HG02610 (cell line): Measurements from ENCODE around the gene SOX12.
A peak's percentile ranks its signal among the peaks of the same experiment; 100 is the strongest.

Experiments used
- ATAC-seq: cut with Tn5 transposase; IDR thresholded peaks from one replicate; pipeline ENCODE4 v1.9.1; 2021; ENCODE audit warnings: mild to moderate bottlenecking, moderate library complexity; ENCODE audit not compliant: unreplicated experiment

The SOX12 gene

DNA sequence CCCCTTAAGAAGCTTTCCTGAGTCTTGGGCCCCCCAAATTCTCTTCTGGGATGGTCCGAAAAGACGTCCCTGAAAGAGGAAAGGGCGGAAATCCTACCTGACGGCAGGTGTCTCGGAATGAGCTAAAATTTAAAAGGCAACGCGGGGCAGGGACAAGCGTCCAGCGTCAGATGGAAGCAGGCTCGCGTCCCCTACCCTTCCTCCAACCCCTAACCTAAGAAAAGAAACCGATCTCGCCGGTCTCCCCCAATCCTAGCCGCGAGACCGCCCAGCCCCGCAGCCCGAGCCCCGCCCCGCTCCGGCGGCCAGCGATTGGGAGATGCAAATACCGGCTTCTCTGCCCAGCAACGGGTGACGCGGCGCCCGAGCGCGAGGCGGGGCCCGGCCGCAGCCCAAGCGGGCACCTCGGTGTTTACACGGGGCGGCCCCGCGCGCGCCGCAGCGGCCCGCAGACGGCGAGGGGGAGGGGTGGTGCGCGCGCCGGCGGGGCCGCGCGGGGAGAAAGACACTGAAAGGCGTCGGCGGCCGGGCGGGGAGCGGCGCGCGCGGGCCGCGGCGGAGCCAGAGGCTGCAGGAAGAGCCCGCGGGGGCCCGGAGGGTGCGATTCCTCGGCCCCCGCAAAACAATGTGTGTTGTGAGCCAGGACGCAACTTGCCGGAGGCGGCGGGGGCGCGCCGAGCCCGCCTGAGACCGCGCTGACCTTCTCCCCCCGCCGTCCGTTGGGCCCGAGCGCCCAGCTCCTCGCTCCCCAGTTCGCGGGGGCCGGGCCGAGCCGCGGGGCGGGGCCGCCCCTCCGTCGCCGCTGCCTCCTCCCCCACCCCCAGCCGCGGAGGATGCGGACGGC lies at the start of gene SOX12:
Gene SOX12 (plus strand): TSS at position 508 of the 844 bp plus-strand sequence. CDS start 373 bp downstream, outside the sequence.
- peak; percentile 76 for ATAC-seq

DNA sequence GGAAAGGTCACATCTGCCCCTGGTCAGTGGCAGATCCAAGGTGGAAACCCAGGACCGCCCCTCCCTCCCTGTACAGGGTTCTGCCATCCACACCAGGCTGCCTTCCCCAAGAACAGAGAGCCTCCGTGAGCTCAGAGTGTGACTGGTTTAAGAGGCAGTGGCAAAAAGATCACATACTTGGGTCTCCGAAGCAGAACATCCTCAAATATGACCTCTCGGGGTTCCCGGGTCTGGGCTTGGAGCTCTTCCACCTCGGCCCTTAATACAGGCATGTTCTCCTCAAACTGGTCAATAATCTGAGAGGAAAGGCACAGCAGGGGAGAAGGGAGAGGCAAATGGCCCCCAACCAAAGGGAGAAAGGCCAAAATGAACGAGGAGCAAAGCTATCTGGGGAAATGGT lies 49.6 kb upstream of the SOX12 start:
- ATAC-seq = no peak

DNA sequence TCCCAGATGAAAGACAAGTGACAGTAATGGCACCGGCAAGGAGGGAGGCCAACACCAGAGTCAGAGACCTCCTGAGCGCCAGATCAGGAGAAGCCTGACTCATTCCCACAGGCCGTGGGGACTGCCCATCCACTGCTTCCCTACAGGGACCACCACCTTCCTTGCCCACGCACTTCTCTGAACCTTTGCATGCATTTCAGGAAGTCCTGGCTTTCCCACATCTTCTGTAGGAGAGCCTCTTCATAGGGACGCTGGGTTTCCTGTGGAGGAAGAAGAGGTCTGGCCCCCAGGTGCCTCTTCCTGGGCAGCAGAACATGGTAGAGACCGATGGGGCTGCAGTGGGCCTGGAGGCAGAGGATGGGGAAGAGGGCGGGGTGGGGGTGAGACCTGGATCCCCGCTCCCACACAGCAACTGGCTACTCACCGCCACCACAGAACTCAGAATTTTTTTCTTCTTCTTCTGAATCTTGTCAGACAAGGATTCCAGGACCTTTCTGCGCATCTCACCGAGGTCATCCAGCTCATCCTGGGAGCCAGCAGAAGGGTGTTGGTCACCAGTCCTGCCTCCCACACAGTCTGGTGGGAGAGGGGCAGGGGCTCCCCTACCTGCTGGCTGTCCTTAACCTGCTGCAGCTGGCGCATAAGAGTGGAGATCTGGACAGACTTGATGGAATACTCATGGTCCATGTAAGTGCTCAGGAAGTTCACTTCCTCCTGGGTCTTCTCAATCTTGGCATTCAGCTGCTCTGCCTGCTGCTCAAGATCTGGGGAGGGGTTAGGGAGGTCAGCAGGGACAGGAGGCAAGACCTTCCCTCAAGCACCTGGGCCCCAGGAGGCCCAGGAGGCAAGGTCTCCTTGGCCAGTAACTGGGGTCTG lies 48.5 kb upstream of the SOX12 start:
- no peak for ATAC-seq

DNA sequence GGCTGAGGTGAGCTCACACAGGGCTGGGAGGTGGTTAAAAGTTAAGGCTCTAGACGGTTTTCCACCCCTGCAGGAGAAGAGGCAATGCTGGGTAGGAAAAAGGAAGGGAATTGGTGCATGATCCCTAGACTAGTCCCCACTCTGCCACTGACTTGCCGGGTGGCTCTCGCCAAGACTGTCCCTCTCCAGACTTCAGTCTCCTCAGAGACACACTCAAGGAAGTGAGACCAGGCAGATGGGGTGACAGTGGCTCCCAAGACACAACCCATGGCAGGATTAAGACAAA lies 47.9 kb upstream of the SOX12 start:
- ATAC-seq = no peak

DNA sequence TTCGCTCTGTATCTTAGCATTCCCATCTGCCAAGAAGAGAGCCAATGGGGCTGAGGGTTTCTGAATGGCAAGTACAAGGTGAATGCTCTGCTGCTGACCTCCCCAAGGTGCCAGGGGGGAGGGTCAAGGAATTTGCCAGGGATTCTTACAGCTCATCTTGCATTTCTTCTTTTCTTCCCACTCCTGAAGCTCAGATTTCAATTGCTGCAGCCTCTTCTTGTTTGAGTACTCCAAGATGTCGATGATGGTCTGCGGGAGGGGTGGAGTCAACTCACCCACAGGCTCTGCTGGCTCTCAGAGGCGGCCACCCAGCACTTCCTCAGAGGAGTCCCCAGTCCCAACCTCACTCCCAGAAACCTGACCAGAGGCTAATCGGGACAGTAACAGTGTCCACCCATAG lies 47.2 kb upstream of the SOX12 start:
- no peak for ATAC-seq

DNA sequence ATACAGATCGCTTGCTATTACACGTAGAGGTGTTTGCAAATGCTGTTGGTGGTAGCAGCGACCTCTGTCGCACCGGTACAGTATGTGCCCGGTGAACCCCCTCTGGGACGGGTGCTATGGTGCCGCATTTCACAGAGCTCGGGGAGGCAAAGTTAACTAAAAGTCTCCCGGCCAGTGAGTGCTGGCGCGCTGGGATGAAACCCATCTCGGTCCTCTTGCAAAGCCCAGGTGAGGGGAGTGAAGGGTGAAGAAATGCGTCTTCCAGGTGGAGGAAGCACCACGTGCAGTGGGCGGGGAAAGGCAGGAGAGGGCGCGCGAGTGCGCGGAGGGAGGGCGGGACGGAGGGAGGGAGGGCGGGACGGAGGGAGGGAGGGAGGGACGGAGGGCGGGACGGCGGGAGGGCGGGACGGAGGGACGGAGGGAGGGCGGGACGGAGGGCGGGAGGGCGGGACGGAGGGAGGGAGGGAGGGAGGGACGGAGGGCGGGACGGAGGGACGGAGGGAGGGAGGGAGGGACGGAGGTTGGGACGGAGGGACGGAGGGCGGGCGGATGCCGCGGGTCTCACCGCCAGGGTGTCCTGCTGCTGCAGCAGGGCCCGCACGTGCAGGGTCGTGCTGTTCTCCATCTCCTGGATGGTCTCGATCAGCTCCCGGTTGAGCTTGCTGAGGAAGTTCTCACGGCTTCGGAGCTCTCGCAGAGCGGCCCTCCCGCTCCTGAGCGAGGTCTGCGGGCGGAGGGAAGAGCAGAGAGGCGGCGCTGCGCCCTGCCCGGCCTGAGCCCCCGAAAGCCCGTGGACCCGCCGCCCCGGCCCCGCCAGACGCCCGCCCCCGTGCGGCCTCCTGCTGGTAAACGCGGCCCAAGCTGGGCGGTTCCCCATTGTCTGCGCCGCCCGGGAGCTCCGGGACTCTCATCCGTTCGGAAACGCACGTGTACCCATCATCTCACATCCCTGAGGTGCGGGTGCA lies 46.5 kb upstream of the SOX12 start:
- no peak for ATAC-seq

DNA sequence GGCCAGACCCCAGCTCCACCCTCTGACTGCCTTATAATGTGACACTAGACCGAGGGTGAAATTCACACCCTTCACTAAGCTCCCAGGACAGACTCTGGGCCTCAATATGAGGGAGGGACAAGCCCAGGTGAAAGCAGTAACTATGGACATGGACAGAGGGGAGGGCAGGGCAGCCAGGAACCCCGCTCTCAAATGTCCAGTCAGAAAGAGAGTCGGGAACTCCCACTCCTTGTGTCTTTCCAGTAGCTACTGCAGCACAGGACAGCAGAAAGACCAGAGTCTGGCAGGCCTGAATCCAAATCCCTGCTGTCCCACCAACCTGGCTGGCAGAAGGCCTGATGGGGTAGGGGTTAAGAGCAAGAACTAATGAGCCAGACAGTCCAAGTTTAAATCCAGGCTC lies 41.2 kb upstream of the SOX12 start:
- no peak for ATAC-seq

DNA sequence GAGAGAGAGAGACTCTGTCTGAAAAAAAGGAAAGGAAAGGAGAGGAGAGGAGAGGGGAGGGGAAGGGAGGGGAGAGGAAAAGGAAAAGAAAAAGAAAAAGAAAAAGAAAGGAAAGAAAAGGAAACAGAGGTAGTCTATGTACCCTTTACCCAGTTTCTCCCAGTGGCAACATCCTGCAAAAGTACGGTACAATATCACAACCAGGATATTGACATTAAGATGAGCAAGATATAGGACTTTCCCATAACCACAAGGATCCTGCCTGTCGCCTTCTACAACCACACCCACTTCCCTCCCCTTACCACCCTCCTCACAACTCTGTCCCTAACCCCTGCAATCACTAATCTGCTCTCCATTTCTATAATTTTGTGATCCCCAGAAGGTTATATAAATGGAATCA lies 38.8 kb upstream of the SOX12 start:
- no peak for ATAC-seq

DNA sequence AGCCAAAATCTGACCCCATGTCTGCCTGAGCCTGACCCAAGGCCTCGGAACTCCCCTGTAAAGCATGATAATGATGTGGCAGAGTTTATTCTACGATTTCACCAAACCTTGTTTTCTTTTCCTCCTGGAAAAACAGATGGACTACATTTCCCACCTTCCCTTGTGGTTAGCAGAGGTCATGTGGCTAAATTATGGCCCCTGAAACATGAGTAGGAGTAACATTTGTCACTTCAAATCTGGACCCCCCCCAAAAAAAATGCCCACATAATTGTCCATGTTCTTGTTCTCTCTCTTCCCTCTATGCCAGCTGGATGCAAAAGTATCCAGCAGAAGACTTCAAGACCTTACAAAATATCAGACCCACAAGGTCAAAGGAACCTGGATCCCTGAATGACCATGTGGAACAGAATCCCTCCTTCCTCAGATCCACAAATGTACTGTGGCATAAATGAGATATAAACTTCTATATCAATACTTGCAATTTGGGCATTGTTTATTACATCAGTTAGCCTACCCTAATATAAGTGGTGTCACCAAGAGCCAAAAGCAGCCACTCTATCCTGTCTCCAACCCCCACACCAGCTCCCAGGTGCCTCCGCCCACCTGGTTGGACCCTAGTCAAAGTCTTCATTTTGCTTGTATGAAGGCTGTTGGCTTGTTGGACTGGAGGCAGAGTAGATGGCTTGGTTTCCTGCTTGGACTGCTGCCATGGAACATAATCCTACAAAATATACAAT lies 36.2 kb upstream of the SOX12 start:
- ATAC-seq = no peak

DNA sequence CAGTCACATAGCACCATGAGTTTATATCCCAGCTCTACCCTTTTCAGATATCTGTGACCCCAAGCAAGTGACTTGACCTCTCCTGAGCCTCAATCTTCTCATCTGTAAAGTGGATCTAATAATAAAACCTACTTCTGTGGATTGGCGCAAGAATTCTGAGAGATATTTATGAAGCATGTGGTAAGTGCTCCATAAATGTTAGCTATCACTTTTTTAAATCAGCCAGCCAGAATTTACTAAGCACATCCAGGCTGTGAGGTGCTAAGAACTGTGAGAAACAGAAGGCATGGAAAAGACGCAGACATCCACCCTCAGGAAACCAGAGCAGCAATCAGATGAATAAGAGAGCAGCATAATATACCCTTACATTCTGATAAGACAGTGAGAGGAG lies 35.7 kb upstream of the SOX12 start:
- ATAC-seq = no peak

DNA sequence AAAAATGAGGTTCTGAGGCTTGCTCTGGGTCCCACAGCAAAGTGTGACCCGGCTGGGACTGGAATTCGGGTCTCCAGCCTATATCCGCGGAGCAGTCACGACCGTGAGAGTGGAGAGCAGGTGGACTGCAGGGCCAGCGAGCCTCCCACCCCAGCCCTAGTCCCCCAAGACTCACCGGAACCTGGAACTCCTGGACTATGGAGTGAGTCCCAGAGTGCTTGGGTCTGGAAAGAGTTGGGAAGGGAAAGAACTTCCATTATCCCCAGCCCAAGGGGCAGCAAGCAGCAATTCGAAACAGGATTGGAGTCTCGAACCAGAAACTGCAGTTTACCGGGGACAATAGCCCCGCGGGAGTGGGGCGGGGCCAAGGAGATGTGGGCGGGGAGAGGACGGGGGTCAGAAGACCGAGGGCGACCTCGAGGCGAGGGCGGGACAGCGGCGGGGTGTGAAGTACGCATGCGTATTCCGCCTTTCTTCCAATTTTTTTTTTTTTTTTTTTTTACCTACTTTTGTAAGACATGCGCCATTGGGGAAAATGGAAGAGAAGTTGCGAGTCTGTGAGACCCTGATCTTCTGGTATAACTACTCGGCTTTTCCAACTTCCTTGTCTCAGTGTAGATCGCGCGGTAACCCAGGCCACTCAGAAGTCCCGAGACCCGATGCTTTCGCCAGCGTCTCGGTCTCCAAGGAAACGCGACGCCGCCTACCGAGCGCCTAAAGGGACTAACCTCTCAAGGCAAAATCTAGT lies 35.1 kb upstream of the SOX12 start, which contains the start of gene C20orf96:
Gene C20orf96 (minus strand): TSS at position 667 of the 748 bp plus-strand sequence. CDS start 140 bp downstream, at position 527.
- peak; percentile 87 for ATAC-seq

DNA sequence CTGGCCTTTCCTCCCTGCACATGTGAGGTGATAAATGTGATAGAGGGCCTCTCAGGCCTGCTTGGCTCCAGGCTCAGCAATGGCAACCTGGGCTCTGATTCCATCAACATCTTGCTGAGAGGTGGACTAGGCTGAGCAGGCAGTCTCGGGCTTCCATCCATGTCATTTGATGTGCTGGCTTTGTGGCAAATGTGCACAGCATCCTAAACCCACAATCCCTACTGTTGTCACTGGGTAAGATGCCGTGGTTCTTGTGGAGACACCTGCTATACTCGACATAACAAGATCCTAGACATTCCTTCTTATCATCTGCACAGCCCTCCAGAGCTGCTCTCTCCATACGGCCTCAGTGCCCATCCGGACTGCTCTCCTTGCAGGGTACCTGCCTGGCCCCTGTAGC lies 30.8 kb upstream of the SOX12 start:
- ATAC-seq = no peak

DNA sequence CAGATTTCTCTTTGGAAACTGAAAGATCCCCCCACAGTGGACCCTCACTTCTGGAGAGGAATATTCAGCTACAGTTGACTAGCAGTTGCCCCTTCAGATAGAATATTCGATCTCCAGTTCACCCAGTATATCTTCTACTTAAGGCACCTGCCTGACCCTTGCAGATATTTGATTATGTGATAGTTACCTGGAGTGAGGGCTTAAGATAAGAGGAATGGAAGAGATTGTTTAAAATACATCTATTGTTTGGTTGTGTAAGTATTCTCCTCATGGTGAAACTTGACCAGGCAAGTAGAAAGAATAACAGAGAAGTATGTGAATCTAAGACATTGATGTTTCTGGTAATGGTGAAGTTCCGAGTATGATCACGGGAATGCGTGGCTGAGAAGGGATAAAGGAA lies 29.5 kb upstream of the SOX12 start:
- no peak for ATAC-seq

DNA sequence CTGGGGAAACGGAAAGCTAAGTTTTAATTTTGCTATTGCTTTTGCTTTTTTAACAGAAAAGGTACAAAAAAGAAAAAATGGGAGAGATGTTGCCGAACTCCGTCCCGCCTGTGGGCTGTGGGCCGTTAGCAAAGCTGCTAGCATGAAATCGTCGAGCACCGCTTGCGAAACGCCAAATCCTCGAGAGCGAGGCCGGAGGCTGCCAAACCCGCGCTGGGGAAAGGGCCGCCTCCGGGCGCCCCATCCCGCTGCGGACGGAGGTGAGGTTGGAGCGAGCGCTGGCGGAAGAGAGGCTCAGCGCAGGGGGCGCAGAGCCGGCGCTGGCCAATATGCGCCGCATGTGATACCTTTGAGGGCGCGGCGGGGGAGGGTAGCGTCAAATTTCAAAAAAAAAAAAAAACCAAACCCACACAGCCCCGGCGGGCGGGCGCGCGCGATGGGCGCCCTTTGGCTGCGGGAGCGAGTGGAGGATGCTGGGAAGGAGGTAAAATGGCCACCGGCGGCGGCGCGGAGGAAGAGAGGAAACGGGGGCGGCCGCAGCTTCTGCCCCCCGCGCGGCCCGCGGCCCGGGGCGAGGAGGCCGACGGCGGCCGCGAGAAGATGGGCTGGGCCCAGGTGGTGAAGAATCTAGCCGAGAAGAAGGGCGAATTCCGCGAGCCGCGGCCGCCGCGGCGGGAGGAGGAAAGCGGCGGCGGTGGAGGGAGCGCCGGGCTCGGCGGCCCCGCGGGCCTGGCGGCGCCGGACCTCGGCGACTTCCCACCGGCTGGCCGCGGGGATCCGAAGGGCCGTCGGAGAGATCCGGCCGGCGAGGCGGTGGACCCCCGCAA lies 28.0 kb upstream of the SOX12 start, which contains the start of gene ZCCHC3:
Gene ZCCHC3 (plus strand): TSS at position 473 of the 827 bp plus-strand sequence. CDS start 17 bp downstream, at position 490.
- ATAC-seq = peak; percentile 74

DNA sequence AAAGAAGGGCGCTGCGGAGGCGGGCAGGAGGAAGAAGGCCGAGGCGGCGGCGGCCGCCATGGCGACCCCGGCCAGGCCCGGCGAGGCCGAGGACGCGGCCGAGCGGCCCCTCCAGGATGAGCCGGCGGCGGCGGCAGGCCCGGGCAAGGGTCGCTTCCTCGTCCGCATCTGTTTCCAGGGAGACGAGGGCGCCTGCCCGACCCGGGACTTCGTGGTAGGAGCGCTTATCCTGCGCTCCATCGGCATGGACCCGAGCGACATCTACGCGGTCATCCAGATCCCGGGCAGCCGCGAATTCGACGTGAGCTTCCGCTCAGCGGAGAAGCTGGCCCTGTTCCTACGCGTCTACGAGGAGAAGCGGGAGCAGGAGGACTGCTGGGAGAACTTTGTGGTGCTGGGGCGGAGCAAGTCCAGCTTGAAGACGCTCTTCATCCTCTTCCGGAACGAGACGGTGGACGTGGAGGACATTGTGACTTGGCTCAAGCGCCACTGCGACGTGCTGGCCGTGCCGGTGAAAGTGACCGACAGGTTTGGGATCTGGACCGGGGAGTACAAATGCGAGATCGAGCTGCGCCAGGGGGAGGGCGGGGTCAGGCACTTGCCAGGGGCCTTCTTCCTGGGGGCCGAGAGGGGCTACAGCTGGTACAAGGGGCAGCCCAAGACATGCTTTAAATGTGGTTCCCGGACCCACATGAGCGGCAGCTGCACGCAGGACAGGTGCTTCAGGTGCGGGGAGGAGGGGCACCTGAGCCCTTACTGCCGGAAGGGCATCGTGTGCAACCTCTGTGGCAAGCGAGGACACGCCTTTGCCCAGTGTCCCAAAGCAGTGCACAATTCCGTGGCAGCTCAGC lies 27.2 kb upstream of the SOX12 start:
- peak; percentile 26 for ATAC-seq

DNA sequence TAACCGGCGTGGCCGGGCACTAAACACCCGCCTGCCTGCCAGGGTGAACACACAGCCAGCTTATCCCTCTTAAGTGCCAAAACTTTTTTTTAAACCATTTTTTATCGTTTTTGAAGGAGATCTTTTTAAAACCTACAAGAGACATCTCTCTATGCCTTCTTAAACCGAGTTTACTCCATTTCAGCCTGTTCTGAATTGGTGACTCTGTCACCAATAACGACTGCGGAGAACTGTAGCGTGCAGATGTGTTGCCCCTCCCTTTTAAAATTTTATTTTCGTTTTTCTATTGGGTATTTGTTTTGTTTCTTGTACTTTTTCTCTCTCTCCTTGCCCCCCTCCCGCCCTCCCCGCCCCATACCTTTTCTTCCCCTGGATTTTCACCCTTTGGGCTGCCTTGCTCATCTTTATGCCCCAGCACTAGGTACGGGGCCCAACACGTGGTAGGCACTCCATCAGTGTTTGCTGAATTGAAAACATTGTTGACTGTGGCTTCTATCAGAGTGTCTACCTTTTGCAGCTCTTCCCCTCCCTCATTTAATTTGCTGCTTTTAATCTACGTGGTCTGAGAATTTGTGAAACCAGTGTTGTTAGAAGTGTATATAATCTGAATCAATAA lies 26.5 kb upstream of the SOX12 start:
- ATAC-seq = no peak

DNA sequence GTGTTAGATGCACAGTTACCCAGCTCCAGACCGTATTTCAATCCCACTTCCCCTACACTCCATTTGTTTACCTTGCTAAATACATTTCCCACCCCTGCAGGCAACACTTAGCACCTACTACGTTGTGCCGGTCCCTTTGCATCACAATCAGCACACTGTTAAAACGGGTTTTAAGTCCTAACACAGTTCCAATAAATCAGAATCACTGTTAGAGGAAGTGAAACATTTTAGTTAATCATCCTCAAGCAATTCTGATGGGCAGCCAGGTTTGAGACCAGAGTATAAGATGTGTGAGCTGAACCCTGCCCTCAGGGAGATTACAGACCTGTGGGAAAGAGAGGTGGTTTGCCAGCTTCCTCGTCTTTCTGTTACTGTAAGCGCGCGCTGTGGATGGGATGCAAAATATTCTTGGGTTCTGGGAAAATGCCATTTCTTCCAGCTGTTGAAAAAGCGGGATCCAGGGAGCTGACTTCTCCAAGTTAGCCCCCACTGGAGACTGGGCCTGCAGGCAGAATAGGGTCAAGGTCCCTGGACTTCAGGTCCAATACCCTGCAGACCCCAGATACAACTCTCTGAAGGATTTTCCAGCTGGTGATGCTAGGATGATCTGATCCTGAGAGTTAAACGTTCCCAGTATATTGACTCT lies 24.9 kb upstream of the SOX12 start:
- ATAC-seq = no peak
